GM18507 (cell line): Measurements from ENCODE around the gene CAMK2B.

Experiments used
- DNase-seq: peaks from one replicate; pipeline ENCODE4 v3.0.0; 2011; ENCODE audit warnings: low read depth; ENCODE audit not compliant: insufficient read length; ENCODE audit errors: extremely low spot score
- FAIRE-seq: peaks from 2 replicates; lab custom pipeline; 2011; peaks lifted over from hg19 to GRCh38; lab: Jason Lieb, UNC

CAMK2B gene

DNA sequence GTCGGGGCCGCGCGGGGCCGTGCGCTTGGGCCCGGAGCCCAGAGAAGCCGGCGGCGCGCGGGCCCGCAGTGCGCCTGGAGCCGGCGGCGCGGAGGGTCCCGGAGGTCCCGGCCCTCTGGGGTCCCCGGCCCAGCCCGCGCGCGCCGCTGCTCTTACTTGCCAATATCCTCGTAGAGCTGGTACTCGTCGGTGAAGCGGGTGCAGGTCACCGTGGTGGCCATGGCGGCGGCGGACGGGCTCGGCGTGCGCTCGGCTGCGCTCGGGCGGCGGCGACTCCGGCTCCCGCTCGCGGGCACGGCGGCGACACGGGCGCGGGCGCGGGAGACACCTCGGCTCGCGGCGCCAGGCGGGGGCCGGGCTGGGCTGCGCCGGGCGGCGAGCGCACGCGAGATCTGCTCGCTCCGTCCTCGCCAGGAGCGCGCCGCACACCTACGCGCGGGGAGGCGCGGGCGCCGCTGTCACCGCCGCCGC lies at the start of gene CAMK2B:
TSS of gene CAMK2B (minus strand) at position 394 of the 471 bp plus-strand sequence. CDS start at position 221, 173 bp downstream.
- DNase-seq (no peak), FAIRE-seq (no peak)

GRCh38 chr7:44374007-44374763 lies 48.8 kb upstream of the CAMK2B start:
- DNase-seq = no peak

GRCh38 chr7:44373418-44373740 lies 48.0 kb upstream of the CAMK2B start:
- FAIRE-seq = no peak
- DNase-seq = no peak

More at GRCh38 chr7:44374007-44374763, 48.8 kb upstream of the CAMK2B start:
- no peak for FAIRE-seq

DNA sequence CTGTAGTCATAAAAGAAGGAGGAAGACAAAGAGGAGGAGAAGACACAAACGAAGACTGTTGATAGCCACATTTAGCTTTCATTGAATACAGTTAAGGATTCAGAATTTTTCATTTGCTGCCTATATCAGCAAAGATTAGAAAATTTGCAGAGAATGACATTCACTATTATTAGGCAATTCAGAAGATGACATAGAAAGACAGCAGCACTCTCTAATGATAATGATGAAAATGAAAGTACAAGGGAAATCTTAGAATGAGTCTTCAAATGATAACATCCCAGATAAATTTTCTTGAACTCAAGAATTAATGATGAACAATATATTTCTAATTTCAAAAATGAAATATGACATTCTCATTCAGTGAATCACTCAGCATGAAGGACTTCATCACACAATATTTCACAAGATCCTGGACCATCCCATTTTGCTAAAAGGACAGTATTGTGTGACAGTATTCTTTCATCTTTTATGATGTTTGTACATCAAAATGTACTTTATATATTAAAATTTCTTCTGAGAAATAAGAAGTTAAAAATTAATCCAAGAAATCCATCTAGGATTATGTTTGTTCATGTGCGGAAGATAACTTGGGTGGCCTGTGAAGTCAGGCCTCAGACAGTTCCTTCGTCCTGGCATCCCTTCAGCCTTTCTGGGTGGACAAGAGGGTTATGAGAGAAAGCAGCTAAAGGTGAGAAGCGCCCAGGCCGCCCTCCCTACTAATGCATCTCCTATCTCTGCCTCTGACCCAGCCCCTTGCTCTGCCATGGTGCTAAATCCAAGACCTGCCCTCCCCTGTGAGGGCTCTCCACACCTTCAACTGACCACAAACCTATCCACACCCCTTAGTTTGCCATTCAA lies 47.4 kb upstream of the CAMK2B start:
- FAIRE-seq (no peak), DNase-seq (no peak)

DNA sequence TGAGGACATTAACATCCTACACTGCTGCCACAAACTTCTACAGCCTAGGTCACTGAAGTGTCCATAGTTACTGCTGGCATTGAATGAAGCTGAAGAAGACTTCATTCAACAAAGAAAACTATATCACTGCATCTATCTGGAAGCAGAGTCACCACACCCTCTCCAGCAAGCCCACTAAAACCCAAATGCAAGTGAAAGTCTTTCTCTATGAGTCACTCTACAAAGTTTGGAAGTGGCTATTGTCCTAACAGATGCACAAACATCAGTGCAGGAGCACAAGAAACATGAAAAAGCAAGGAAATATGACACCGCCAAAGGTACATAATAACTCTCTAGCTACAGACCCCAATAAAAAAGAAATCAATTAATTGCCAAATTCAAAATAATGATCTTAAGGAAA lies 43.5 kb upstream of the CAMK2B start:
- no peak for DNase-seq
- FAIRE-seq = no peak

DNA sequence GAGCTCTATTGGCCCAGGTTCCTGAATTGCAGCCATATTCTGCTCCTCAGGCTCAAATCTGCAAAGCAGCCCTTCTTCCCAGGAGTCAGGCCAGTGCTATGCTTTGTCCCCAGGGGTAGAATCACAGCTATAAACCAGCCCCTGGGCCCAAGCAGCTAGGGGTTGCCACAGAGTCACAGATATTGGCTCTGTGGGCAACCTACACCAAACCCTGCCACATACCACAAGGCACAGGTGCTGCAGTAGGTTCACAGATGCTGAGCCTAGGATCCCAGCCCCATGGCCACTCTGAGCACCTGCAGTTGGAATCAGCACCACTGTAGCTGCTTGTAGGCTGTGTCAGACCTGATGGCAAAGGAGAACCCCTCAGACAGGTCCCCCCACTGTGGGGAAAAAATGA lies 43.1 kb upstream of the CAMK2B start:
- FAIRE-seq (no peak), DNase-seq (no peak)

- DNase-seq (no peak), FAIRE-seq (no peak)
Observed at GRCh38 chr7:44367475-44368043, 42.2 kb upstream of the CAMK2B start.

DNA sequence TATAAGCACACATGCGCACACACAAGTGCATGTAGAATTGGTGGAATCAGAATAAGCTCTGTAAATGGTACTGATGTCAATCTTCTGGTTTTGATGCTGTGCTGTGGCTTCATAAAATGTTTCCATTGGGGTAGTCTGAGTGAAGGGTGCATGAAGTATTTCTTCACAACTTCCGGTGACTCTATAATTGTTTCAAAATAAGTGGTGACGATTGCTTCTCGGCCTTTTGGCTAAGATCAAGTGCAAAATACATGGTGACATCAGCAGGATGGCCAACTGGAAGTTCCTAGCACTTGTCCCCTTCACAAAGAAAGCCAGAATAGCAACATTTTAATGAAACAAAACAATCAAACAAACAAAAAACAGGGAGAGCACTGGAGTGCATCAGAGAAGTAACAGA lies 41.6 kb upstream of the CAMK2B start:
- DNase-seq (no peak), FAIRE-seq (no peak)

- DNase-seq (no peak), FAIRE-seq (no peak)
Observed at GRCh38 chr7:44353668-44354067, 28.3 kb upstream of the CAMK2B start.

DNA sequence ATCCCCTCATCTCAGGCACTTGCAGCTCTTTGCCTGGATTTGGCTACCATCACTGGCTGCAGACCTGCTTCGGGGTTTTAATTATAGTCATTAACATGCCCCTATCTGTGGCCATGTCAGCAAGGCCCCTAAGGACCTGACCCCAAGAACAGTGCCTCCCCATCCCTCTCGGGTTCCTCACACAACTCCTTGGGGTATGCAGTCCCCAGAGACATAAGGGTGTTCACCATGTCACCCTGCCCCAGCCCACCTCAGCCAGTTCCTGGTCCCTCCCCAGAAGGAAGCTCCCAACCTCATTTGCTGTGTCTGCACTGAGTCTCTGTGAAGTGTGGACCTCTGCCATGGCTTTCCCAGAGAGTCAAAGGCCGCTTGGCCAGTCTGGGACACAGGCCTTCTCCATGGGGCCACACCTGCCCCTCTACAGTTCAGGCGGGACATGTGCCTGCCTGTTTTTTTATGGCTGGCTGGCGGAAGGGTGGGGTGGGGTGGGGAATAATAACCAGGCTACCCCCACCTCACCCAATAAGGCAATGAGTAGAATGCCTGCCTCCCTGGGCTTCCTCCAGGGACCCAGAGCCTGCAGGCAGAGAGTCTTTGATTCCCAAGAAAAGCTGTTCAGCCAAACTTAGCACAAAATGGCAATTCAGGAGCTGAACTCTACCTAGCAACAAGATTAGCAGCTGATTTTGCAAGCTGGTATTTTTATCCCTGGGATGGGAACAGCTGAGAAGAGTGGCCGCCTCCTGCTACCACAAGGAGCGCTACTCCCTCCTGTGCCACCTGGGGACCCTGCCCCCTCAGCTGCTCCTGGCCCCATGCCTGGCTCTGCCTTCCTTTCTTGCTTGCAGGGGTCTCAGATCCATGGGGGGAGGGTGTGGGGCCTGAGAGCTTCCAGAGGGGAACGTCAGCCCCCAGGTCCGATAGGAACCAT lies 23.7 kb upstream of the CAMK2B start:
- DNase-seq = no peak
- FAIRE-seq = no peak

DNA sequence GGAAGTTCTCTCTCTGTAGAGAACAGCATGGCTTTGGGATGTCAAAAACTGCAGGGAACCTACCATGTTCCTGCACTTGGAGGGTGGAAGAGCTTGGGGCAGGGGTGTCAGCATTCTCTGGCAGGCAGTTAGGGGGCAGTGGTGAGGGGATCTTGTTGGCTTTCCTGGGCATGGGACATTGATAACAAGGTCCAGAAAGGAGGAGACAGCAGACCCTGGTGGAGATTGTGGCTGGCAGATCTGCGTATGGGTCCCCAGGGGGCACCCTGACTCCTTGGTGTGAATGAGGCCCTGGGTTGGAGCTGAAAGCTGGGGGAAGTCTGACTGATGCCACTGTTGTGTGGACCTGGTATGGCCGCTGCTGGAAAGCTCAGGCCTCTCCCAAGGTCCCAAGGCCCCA lies 22.9 kb upstream of the CAMK2B start:
- DNase-seq (peak; percentile 15), FAIRE-seq (peak; percentile 67)

DNA sequence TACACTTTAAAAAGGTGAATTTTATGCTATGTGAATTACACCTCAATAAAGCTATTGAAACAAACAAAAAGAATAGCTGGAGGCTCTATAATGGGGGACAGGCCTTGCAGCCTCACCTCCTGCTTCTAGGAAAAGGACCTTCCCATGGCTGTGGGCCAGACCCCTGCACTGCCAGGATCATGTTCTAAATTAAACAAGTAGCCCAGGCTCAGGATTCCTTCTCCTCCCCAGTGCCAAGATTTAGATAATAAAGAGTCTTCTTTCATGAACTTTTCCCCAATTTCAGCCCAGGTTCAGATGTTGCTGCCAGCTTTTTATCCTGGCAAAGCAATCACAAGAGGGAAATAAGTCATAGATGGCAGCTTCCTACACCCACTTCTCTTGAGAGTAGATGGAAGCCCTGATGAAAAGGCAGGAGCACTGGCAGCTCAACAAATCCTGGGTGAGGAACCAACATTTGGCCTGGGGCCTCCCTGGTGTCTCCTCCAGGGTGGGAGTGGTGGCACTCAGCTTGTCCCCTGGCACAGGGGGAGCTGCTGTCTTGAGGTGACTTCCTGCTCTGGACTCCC lies 22.2 kb upstream of the CAMK2B start:
- DNase-seq = no peak
- no peak for FAIRE-seq

- DNase-seq = no peak
Observed at GRCh38 chr7:44346063-44346462, 20.7 kb upstream of the CAMK2B start.

GRCh38 chr7:44341401-44341800 lies 16.0 kb upstream of the CAMK2B start:
- DNase-seq = no peak
- FAIRE-seq = no peak

More at GRCh38 chr7:44346063-44346462, 20.7 kb upstream of the CAMK2B start:
- FAIRE-seq = no peak

DNA sequence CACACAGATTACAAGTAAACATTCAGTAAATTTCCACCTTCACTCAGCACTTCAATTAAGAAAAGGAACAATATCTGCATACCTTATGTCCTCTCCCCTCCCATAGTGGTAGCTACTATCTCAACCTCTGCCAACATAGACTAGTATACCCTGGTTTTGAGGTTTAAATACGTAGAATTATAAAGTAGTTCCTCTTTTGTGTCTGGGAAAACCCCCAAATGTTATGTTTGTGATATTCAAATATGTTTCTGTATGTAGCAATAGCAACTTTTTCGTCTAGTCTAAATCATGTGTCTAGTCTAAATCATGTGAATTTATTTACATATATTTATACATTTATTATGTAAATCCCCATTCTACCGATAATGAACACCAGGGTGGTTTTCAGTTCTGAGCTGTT lies 13.2 kb upstream of the CAMK2B start:
- DNase-seq (no peak), FAIRE-seq (peak; percentile 68)

GRCh38 chr7:44336491-44336890 lies 11.1 kb upstream of the CAMK2B start:
- DNase-seq = no peak
- no peak for FAIRE-seq

DNA sequence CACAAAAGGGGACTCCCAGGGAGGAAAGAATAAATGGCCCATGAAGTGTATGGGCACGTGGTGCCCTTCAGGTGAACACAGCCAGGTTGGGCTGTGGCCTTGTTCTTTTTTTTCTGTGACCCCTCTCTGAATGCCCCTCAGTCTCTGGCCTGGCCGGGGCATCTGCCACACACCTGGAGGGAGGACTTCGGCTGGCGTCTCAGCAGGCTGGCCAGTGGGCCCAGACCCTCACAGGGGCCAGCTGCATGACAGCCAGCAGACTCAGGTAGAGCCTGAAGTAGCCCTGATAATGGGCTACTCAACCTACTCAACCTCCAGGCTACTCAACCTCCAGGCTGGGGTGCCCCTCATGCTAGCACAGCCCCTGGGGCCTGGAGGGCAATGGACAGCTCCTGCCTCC lies 9.8 kb upstream of the CAMK2B start:
- FAIRE-seq (no peak), DNase-seq (no peak)

DNA sequence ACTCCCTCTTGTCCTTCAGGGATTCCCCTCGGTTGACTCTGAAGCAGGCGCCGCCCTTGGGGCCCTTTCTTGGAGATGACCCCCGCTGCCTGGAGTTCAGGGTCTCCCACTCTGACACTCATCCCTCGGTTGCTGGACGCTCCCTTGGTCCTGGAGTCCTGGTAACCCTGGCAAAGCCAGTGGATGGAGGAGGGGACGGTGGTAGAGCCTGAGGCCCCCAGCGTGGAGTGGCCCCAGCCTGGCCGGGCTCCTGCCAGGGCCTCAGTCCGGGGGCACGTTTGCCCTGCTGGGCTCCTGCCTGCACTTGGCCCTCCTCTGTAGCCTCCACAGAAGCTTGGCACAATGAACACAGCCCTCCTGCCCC lies 9.3 kb upstream of the CAMK2B start:
- DNase-seq = no peak
- FAIRE-seq = no peak
